ENCODE results near the gene ZNF343. TPM values are rescaled to one million over a fixed set of nuclear protein-coding genes. Genes with fewer than 3 reads are reported as not detected.

ZNF343 gene
- total and polyA plus RNA-seq, 2 of the 4 experiments (the other 2 are of a cell fraction) = 7.8 to 26.2 TPM

- TF ChIP-seq POLR2A (IDR thresholded peaks at IDR 0.05; ENCODE audit: low read depth, low read length) = no peak
These were observed 39.9 kb downstream of the ZNF343 start (continued) for GRCh38 chr20:2468581-2469407.

GRCh38 chr20:2467412-2467811 is 41.3 kb downstream of the ZNF343 start:
- BruUV-seq (replicated peaks) = no TSS peak
- no peak overlapping the region for H3K14ac ChIP-seq (replicated peaks; ENCODE audit: low read depth, low read length)
- no peak overlapping the region for H2AK5ac ChIP-seq (ENCODE audit: low read depth, low read length)
- no peak overlapping the region for H4K5ac ChIP-seq (ENCODE audit: low read depth, low read length)
- H2AFZ ChIP-seq (replicated peaks; ENCODE audit: low read length, poor library complexity) = no peak overlapping the region
- no peak overlapping the region; a peak in 1 of 4 replicates for H4K8ac ChIP-seq (ENCODE audit: low read depth in 2 of 2, low read length in 2 of 2)
- CTCF ChIA-PET = no interaction called here
- DNase-seq (no peak), ATAC-seq (ENCODE audit: low read depth) (no peak)
- H3K9me1 ChIP-seq (ENCODE audit: insufficient read depth, low read length) = peaks cover 17% of the 10 kb centered on the region
- peaks cover 48% of the 10 kb centered on the region for H4K20me1 ChIP-seq (ENCODE audit: insufficient read depth, low read length)
- H3K9me3 ChIP-seq (ENCODE audit: control insufficient read depth, insufficient read depth, low read length) = no peaks in the 10 kb centered on the region
- H2BK5ac ChIP-seq (ENCODE audit: low read depth, low read length, poor library complexity, severe bottlenecking) = no peak overlapping the region
- peaks cover 29 to 52% of the 10 kb centered on the region in 2 experiments for H3K79me1 ChIP-seq (ENCODE audit: low read depth in 1 of 2, low read length in 2 of 2)
- no peak overlapping the region for H3K18ac ChIP-seq (ENCODE audit: low read depth, low read length)
- H3K27me3 ChIP-seq (ENCODE audit: control insufficient read depth, insufficient read depth, low read length) = no peaks in the 10 kb centered on the region
- H2BK120ac ChIP-seq (ENCODE audit: low read depth, low read length) = no peak overlapping the region
- H3K23ac ChIP-seq (ENCODE audit: low read depth, low read length) = no peak overlapping the region
- intact Hi-C loops (cut with micrococcal nuclease) = no loop called here
- POLR2A ChIA-PET (ENCODE audit: unreplicated experiment) = no interaction called here
- no peak overlapping the region for H3K4me2 ChIP-seq (ENCODE audit: low read depth, low read length)
- H3K56ac ChIP-seq (ENCODE audit: extremely low read depth, insufficient read depth, low read length) = no peak overlapping the region
- H3K36me3 ChIP-seq (ENCODE audit: control insufficient read depth, insufficient read depth, low read length) = peaks cover 47% of the 10 kb centered on the region
- no peak overlapping the region for H4K91ac ChIP-seq (ENCODE audit: insufficient read depth, low read depth, low read length)
- no peak overlapping the region for H3K27ac ChIP-seq (ENCODE audit: insufficient read depth, low read length)
- no peak overlapping the region for H2BK20ac ChIP-seq (ENCODE audit: low read depth, low read length)
- no peak overlapping the region for H3K9ac ChIP-seq (ENCODE audit: low read depth, low read length)
- 100% methylated on average over 3 of the region's 5 CpGs; no CpG with 5 or more reads in 1 of the 2 experiments for WGBS, 2 experiments (ENCODE audit: extremely low coverage in 2 of 2, insufficient read length in 1 of 2)
- no peak overlapping the region for H2AK9ac ChIP-seq (replicated peaks; ENCODE audit: low read depth, low read length, poor library complexity)
- in situ Hi-C loops (cut with MboI; ENCODE audit: low sequenced_read_pairs) = loop anchor here (10.0 to 25.0 kb wide), 2 partner anchors 177 to 705 kb away; no protein-coding TSS in a partner anchor
- dilution Hi-C loops (cut with HindIII; ENCODE audit: low sequenced_read_pairs, unreplicated experiment) = no loop called here
- H2BK15ac ChIP-seq (ENCODE audit: low read depth, low read length) = no peak overlapping the region
- TF ChIP-seq SMC3 (IDR thresholded peaks at IDR 0.05; ENCODE audit: low read depth, low read length) (no peak), BHLHE40 (IDR thresholded peaks at IDR 0.05; ENCODE audit: low read depth, low read length) (no peak), CHD1 (IDR thresholded peaks at IDR 0.05; ENCODE audit: low read depth, low read length) (no peak), MAFK (IDR thresholded peaks at IDR 0.05; ENCODE audit: low read depth, low read length) (no peak), NFE2L2 (IDR thresholded peaks at IDR 0.05; ENCODE audit: low read depth, low read length) (no peak), RCOR1 (IDR thresholded peaks at IDR 0.05; ENCODE audit: insufficient replicate concordance, low read length) (no peak), CEBPB (IDR thresholded peaks at IDR 0.05; ENCODE audit: low read depth, low read length) (no peak), POLR2A (IDR thresholded peaks at IDR 0.05; ENCODE audit: low read depth, low read length) (no peak), MXI1 (IDR thresholded peaks at IDR 0.05; ENCODE audit: borderline replicate concordance, low read depth, low read length) (no peak), RFX5 (IDR thresholded peaks at IDR 0.05; ENCODE audit: low read depth, low read length) (no peak), RAD21 (IDR thresholded peaks at IDR 0.05; ENCODE audit: low read length) (no peak), ELK1 (IDR thresholded peaks at IDR 0.05; ENCODE audit: borderline replicate concordance, low read depth, low read length) (no peak), USF2 (IDR thresholded peaks at IDR 0.05; ENCODE audit: low read depth, low read length) (no peak), FOS (IDR thresholded peaks at IDR 0.05; ENCODE audit: low read depth, low read length) (no peak)
- H3K4me1 ChIP-seq (ENCODE audit: control insufficient read depth, insufficient read depth, low read length) = peaks cover 7% of the 10 kb centered on the region
- H3K4me3 ChIP-seq (ENCODE audit: insufficient read depth, low read depth, low read length) = no peak overlapping the region
- H3K4ac ChIP-seq (ENCODE audit: low read depth, low read length) = no peak overlapping the region

Measured in IMR-90 (cell line).